HEK293 (cell line): Measurements from ENCODE around the gene TMCC1.

ENCODE experiments used
- CTCF ChIA-PET: fragments of 350-600 bp; formaldehyde crosslinking; extraction: SDS; loops from one replicate; lab custom pipeline; 2021; ENCODE audit warnings: antibody characterized with exemption; lab: Yijun Ruan, JAX
- POLR2A ChIA-PET: fragments of 300-600 bp; formaldehyde crosslinking; extraction: SDS; loops from one replicate; lab custom pipeline; 2020; ENCODE audit warnings: antibody characterized with exemption, inconsistent platforms; lab: Yijun Ruan, JAX
- H3K27ac ChIP-seq: fragments of 200-500 bp; sonication (Bioruptor generic); 2 replicates; pipeline ENCODE4 v1.5.1; 2014; ENCODE audit warnings: low read depth, low read length, control low read depth, inconsistent platforms; ENCODE audit errors: extremely low read depth
- H3K36me3 ChIP-seq, 2 experiments: fragments of 200-500 bp in 1 of 2; sonication (Bioruptor generic) in 1 of 2; 1 replicate in 1 of 2; 2 replicates in 1 of 2; pipeline ENCODE4 v1.5.1; 2014 to 2017; ENCODE audit warnings: inconsistent platforms in 2 of 2, low read length in 2 of 2; ENCODE audit not compliant: control insufficient read depth in 2 of 2, insufficient read depth in 1 of 2
- H3K4me1 ChIP-seq: fragments of 200-500 bp; sonication (Bioruptor generic); 2 replicates; pipeline ENCODE4 v1.5.1; 2014; ENCODE audit warnings: mild to moderate bottlenecking, low read length, inconsistent platforms; ENCODE audit not compliant: control insufficient read depth, insufficient read depth
- H3K4me3 ChIP-seq: 2 replicates; pipeline ENCODE4 v1.5.1; 2011; ENCODE audit warnings: low read depth, mild to moderate bottlenecking, control low read depth, low read length, moderate library complexity
- H3K9me3 ChIP-seq: fragments of 200-500 bp; sonication (Bioruptor generic); 2 replicates; pipeline ENCODE4 v1.5.1; 2014; ENCODE audit warnings: low read depth, low read length, inconsistent platforms; ENCODE audit not compliant: control insufficient read depth, insufficient read depth
- PRDM1 ChIP-seq: fragments of 450-650 bp; formaldehyde crosslinking; IDR thresholded peaks from 2 replicates; pipeline ENCODE4; 2016; ENCODE audit warnings: missing biosample characterization, missing genetic modification characterization
- ZNF132 ChIP-seq: fragments of 450-650 bp; formaldehyde crosslinking; IDR thresholded peaks from 2 replicates; pipeline ENCODE4 v1.5.1; 2017; ENCODE audit warnings: missing biosample characterization, missing genetic modification characterization, borderline replicate concordance
- ZNF148 ChIP-seq: fragments of 450-650 bp; formaldehyde crosslinking; IDR thresholded peaks from 2 replicates; pipeline ENCODE4 v1.5.0; 2017; ENCODE audit warnings: missing biosample characterization, missing genetic modification characterization, borderline replicate concordance
- ZNF311 ChIP-seq: fragments of 450-650 bp; formaldehyde crosslinking; IDR thresholded peaks from 2 replicates; pipeline ENCODE4 v1.5.1; 2017; ENCODE audit warnings: missing biosample characterization, missing genetic modification characterization, borderline replicate concordance
- ZNF341 ChIP-seq: fragments of 450-650 bp; formaldehyde crosslinking; IDR thresholded peaks from 2 replicates; pipeline ENCODE4; 2016; ENCODE audit warnings: low read depth, missing biosample characterization, missing genetic modification characterization
- ZNF354C ChIP-seq: fragments of 450-650 bp; formaldehyde crosslinking; IDR thresholded peaks from 2 replicates; pipeline ENCODE4 v1.5.1; 2016; ENCODE audit warnings: missing biosample characterization, missing genetic modification characterization, low read depth, borderline replicate concordance
- ZNF366 ChIP-seq: fragments of 450-650 bp; formaldehyde crosslinking; conservative IDR thresholded peaks from 2 replicates; pipeline ENCODE4 v1.5.1; 2016; ENCODE audit warnings: missing biosample characterization, missing genetic modification characterization
- ZNF596 ChIP-seq: fragments of 450-650 bp; IDR thresholded peaks from 2 replicates; pipeline ENCODE4 v1.5.0; 2018; ENCODE audit warnings: missing biosample characterization, mild to moderate bottlenecking, missing genetic modification characterization, moderate library complexity
- ZSCAN16 ChIP-seq: fragments of 450-650 bp; formaldehyde crosslinking; IDR thresholded peaks from 2 replicates; pipeline ENCODE4 v1.5.1; 2016; ENCODE audit warnings: missing biosample characterization, missing genetic modification characterization
- ZXDB ChIP-seq: fragments of 450-650 bp; formaldehyde crosslinking; IDR thresholded peaks from 2 replicates; pipeline ENCODE4 v1.5.1; 2016; ENCODE audit warnings: missing biosample characterization, missing genetic modification characterization
- TF ChIP-seq, protein P1 (sequence below): fragments of 450-650 bp; formaldehyde crosslinking; IDR thresholded peaks from 2 replicates; pipeline ENCODE4 v1.5.1; 2016; ENCODE audit warnings: missing biosample characterization, missing genetic modification characterization
- TF ChIP-seq, protein P2 (sequence below): fragments of 450-650 bp; formaldehyde crosslinking; IDR thresholded peaks from 2 replicates; pipeline ENCODE4 v1.5.1; 2016; ENCODE audit warnings: missing biosample characterization, missing genetic modification characterization
- TF ChIP-seq, protein P3 (sequence below): fragments of 450-650 bp; formaldehyde crosslinking; IDR thresholded peaks from 2 replicates; pipeline ENCODE4 v1.5.1; 2016; ENCODE audit warnings: missing biosample characterization, missing genetic modification characterization
- TF ChIP-seq, protein P4 (sequence below): fragments of 450-650 bp; formaldehyde crosslinking; conservative IDR thresholded peaks from 2 replicates; pipeline ENCODE4 v1.5.1; 2016; ENCODE audit warnings: low read depth, missing biosample characterization, missing genetic modification characterization

TMCC1 gene

GRCh38 chr3:129919806-129920205, 26.3 kb upstream of the TMCC1 start:
- no peak overlapping the region for H3K27ac ChIP-seq
- no peak overlapping the region for H3K4me3 ChIP-seq
- TF ChIP-seq ZNF341 (tag by site-specific recombination) (no peak), ZNF311 (no peak), ZNF354C (tag by site-specific recombination) (no peak), ZSCAN16 (tag by site-specific recombination) (no peak), ZNF366 (tag by site-specific recombination) (no peak), ZXDB (tag by site-specific recombination) (no peak), ZNF132 (tag by site-specific recombination) (no peak)
- TF ChIP-seq, protein P1, sequence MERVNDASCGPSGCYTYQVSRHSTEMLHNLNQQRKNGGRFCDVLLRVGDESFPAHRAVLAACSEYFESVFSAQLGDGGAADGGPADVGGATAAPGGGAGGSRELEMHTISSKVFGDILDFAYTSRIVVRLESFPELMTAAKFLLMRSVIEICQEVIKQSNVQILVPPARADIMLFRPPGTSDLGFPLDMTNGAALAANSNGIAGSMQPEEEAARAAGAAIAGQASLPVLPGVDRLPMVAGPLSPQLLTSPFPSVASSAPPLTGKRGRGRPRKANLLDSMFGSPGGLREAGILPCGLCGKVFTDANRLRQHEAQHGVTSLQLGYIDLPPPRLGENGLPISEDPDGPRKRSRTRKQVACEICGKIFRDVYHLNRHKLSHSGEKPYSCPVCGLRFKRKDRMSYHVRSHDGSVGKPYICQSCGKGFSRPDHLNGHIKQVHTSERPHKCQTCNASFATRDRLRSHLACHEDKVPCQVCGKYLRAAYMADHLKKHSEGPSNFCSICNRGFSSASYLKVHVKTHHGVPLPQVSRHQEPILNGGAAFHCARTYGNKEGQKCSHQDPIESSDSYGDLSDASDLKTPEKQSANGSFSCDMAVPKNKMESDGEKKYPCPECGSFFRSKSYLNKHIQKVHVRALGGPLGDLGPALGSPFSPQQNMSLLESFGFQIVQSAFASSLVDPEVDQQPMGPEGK (tag by site-specific recombination), result no peak
- TF ChIP-seq, protein P2, sequence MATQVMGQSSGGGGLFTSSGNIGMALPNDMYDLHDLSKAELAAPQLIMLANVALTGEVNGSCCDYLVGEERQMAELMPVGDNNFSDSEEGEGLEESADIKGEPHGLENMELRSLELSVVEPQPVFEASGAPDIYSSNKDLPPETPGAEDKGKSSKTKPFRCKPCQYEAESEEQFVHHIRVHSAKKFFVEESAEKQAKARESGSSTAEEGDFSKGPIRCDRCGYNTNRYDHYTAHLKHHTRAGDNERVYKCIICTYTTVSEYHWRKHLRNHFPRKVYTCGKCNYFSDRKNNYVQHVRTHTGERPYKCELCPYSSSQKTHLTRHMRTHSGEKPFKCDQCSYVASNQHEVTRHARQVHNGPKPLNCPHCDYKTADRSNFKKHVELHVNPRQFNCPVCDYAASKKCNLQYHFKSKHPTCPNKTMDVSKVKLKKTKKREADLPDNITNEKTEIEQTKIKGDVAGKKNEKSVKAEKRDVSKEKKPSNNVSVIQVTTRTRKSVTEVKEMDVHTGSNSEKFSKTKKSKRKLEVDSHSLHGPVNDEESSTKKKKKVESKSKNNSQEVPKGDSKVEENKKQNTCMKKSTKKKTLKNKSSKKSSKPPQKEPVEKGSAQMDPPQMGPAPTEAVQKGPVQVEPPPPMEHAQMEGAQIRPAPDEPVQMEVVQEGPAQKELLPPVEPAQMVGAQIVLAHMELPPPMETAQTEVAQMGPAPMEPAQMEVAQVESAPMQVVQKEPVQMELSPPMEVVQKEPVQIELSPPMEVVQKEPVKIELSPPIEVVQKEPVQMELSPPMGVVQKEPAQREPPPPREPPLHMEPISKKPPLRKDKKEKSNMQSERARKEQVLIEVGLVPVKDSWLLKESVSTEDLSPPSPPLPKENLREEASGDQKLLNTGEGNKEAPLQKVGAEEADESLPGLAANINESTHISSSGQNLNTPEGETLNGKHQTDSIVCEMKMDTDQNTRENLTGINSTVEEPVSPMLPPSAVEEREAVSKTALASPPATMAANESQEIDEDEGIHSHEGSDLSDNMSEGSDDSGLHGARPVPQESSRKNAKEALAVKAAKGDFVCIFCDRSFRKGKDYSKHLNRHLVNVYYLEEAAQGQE, result no peak
- TF ChIP-seq, protein P3, sequence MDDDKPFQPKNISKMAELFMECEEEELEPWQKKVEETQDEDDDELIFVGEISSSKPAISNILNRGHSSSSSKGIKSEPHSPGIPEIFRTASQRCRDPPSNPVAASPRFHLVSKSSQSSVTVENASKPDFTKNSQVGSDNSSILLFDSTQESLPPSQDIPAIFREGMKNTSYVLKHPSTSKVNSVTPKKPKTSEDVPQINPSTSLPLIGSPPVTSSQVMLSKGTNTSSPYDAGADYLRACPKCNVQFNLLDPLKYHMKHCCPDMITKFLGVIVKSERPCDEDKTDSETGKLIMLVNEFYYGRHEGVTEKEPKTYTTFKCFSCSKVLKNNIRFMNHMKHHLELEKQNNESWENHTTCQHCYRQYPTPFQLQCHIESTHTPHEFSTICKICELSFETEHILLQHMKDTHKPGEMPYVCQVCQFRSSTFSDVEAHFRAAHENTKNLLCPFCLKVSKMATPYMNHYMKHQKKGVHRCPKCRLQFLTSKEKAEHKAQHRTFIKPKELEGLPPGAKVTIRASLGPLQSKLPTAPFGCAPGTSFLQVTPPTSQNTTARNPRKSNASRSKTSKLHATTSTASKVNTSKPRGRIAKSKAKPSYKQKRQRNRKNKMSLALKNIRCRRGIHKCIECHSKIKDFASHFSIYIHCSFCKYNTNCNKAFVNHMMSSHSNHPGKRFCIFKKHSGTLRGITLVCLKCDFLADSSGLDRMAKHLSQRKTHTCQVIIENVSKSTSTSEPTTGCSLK (tag by site-specific recombination), result no peak
- TF ChIP-seq, all 188 proteins: peak for 0
- no peaks in the 10 kb centered on the region for H3K36me3 ChIP-seq
- H3K4me1 ChIP-seq, result no peaks in the 10 kb centered on the region
- POLR2A ChIA-PET, result no interaction called here
- no peaks in the 10 kb centered on the region for H3K9me3 ChIP-seq
- CTCF ChIA-PET, result no interaction called here

DNA sequence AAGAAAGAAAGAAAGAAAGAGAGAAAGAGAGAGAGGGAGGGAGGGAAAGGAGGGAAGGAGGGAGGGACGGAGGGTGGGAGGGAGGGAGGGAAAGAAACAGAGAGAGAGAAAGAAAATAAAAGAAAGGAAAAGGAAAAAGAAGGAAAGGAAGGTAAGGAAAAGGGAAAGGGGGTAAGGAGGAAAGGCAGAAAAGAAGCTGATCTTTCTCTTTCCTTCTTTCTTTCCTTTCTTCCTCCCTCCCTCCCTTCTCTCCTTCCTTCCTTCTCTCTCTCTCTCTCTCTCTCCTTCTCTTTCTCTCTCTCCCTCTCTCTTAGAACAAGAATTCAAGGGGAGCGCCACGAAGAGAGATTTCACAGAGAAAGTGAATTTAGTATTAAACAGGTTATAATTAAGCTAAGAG, 25.8 kb upstream of the TMCC1 start:
- no peaks in the 10 kb centered on the region for H3K9me3 ChIP-seq
- H3K4me3 ChIP-seq, result no peak overlapping the region
- POLR2A ChIA-PET, result no interaction called here
- no peak overlapping the region for H3K27ac ChIP-seq
- TF ChIP-seq, protein P4, sequence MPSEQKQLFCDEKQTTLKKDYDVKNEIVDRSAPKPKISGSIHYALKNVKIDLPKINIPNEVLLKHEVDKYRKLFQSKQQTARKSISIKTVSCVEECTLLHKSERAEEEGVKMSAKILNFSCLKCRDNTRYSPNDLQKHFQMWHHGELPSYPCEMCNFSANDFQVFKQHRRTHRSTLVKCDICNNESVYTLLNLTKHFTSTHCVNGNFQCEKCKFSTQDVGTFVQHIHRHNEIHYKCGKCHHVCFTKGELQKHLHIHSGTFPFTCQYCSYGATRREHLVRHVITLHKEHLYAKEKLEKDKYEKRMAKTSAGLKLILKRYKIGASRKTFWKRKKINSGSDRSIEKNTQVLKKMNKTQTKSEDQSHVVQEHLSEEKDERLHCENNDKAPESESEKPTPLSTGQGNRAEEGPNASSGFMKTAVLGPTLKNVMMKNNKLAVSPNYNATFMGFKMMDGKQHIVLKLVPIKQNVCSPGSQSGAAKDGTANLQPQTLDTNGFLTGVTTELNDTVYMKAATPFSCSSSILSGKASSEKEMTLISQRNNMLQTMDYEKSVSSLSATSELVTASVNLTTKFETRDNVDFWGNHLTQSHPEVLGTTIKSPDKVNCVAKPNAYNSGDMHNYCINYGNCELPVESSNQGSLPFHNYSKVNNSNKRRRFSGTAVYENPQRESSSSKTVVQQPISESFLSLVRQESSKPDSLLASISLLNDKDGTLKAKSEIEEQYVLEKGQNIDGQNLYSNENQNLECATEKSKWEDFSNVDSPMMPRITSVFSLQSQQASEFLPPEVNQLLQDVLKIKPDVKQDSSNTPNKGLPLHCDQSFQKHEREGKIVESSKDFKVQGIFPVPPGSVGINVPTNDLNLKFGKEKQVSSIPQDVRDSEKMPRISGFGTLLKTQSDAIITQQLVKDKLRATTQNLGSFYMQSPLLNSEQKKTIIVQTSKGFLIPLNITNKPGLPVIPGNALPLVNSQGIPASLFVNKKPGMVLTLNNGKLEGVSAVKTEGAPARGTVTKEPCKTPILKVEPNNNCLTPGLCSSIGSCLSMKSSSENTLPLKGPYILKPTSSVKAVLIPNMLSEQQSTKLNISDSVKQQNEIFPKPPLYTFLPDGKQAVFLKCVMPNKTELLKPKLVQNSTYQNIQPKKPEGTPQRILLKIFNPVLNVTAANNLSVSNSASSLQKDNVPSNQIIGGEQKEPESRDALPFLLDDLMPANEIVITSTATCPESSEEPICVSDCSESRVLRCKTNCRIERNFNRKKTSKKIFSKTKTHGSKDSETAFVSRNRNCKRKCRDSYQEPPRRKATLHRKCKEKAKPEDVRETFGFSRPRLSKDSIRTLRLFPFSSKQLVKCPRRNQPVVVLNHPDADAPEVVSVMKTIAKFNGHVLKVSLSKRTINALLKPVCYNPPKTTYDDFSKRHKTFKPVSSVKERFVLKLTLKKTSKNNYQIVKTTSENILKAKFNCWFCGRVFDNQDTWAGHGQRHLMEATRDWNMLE, result no peak
- TF ChIP-seq ZNF148 (no peak), ZNF596 (tag by site-specific recombination) (peak; percentile 67), PRDM1 (peak; percentile 69; the same call in 1 of the 2 replicates)
- no peaks in the 10 kb centered on the region for H3K36me3 ChIP-seq
- H3K4me1 ChIP-seq, result no peaks in the 10 kb centered on the region
- CTCF ChIA-PET, result no interaction called here
